HEK293T (cell line): ENCODE results near the gene B3GNT5.

Experiments
- CTBP1 ChIP-seq: fragments of 450-650 bp; IDR thresholded peaks from 2 replicates; pipeline ENCODE4 v1.6.1; 2016; ENCODE audit warnings: borderline replicate concordance
- ELF4 ChIP-seq: fragments of 450-650 bp; IDR thresholded peaks from 2 replicates; pipeline ENCODE4 v1.6.1; 2017; ENCODE audit warnings: antibody characterized with exemption
- FOXA1 ChIP-seq: fragments of 450-650 bp; IDR thresholded peaks from 2 replicates; pipeline ENCODE4 v1.6.1; 2016; ENCODE audit warnings: mild to moderate bottlenecking
- FOXM1 ChIP-seq: fragments of 450-650 bp; IDR thresholded peaks from 2 replicates; pipeline ENCODE4 v1.6.1; 2017; ENCODE audit warnings: mild to moderate bottlenecking, borderline replicate concordance
- HDGF ChIP-seq: fragments of 450-650 bp; IDR thresholded peaks from 2 replicates; pipeline ENCODE4 v1.6.1; 2017; ENCODE audit warnings: antibody characterized with exemption, borderline replicate concordance
- NFRKB ChIP-seq: fragments of 450-650 bp; IDR thresholded peaks from 2 replicates; pipeline ENCODE4 v1.6.1; 2016; ENCODE audit warnings: mild to moderate bottlenecking, moderate library complexity
- SP1 ChIP-seq: fragments of 450-650 bp; IDR thresholded peaks from 2 replicates; pipeline ENCODE4 v1.6.1; 2017
- ZNF384 ChIP-seq: fragments of 450-650 bp; IDR thresholded peaks from 2 replicates; pipeline ENCODE4 v1.6.1; 2016

GRCh38 chr3:183253528-183254486 is 754 bp downstream of the B3GNT5 start:
- no peak for TF ChIP-seq CTBP1
- TF ChIP-seq ZNF384: no peak
- no peak for TF ChIP-seq SP1
- no peak for TF ChIP-seq NFRKB
- TF ChIP-seq ELF4: no peak
- TF ChIP-seq FOXM1: no peak
- no peak for TF ChIP-seq HDGF
- no peak for TF ChIP-seq FOXA1
